Measurements from ENCODE around the gene OVCH1.

Gene OVCH1

GRCh38 chr12:29429999-29430715 is 67.3 kb downstream of the OVCH1 start:
- no peak overlapping the region for H3K4me3 ChIP-seq
- intact Hi-C loops (cut with DNase I; ENCODE audit: low total_unique reads): no loop called here
- no peaks in the 10 kb centered on the region for H3K27me3 ChIP-seq
- H3K9me3 ChIP-seq: no peaks in the 10 kb centered on the region
- no peaks in the 10 kb centered on the region for H3K4me1 ChIP-seq
- no peak overlapping the region for H3K27ac ChIP-seq
- DNase-seq: no peak
- no peaks in the 10 kb centered on the region for H3K36me3 ChIP-seq
- no peak for TF ChIP-seq CTCF (IDR thresholded peaks at IDR 0.05)

- H3K9me3 ChIP-seq: no peaks in the 10 kb centered on the region
- intact Hi-C loops (cut with DNase I; ENCODE audit: low total_unique reads): no loop called here
- no peaks in the 10 kb centered on the region for H3K36me3 ChIP-seq
- TF ChIP-seq CTCF (IDR thresholded peaks at IDR 0.05): no peak
- no peak for DNase-seq
- H3K27ac ChIP-seq: no peak overlapping the region
- no peaks in the 10 kb centered on the region for H3K27me3 ChIP-seq
- no peaks in the 10 kb centered on the region for H3K4me1 ChIP-seq
- H3K4me3 ChIP-seq: no peak overlapping the region
These were observed 68.9 kb downstream of the OVCH1 start for GRCh38 chr12:29428633-29429032.

DNA sequence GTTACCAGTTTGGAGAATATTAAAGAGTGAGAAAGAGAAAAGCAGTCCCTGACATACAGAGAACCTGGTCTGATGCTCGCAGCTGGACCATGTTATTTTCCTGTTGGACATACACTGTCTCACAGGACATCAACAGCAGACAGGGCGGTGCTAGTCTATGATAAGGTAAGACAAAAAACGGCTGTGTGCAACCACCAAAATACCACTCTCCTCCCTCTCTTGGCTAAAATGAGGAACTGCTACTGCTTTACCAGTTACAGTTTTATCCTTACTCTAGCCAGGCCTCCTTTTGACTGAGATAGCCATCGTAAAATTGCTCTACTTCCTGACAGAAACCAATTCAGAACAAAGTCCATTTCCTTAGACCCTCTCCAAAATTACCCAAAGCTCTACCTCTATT is 69.5 kb downstream of the OVCH1 start:
- H3K27me3 ChIP-seq: no peaks in the 10 kb centered on the region
- H3K9me3 ChIP-seq: no peaks in the 10 kb centered on the region
- no peak overlapping the region for H3K27ac ChIP-seq
- intact Hi-C loops (cut with DNase I; ENCODE audit: low total_unique reads): no loop called here
- H3K4me3 ChIP-seq: no peak overlapping the region
- no peaks in the 10 kb centered on the region for H3K36me3 ChIP-seq
- no peaks in the 10 kb centered on the region for H3K4me1 ChIP-seq
- no peak for TF ChIP-seq CTCF (IDR thresholded peaks at IDR 0.05)
- DNase-seq: no peak

GRCh38 chr12:29426498-29426897 is 71.0 kb downstream of the OVCH1 start:
- Histone ChIP-seq H3K9me3 (no peaks in the 10 kb centered on the region), H3K36me3 (no peaks in the 10 kb centered on the region), H3K4me1 (no peaks in the 10 kb centered on the region), H3K4me3 (no peak overlapping the region), H3K27me3 (no peaks in the 10 kb centered on the region), H3K27ac (no peak overlapping the region)
- TF ChIP-seq CTCF (IDR thresholded peaks at IDR 0.05): no peak
- no peak for DNase-seq
- intact Hi-C loops (cut with DNase I; ENCODE audit: low total_unique reads): no loop called here

DNA sequence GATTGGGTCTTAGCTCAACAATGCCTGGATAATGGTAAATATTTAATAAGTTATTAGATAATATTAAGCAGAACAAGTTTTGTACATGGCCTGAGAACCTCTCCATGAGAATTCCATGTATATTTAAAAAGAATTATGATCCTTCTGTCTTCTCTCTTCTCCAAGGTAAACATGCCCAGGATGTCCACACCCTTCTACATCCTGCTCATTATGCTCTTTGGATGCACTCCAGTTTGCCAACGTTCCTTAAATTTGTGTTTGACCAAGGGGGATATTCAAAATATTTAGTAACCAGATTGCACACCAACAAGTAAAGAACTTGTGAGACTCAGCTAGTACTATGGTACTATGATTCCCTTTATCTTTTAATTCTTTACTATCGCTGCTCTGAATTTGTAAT is 71.8 kb downstream of the OVCH1 start:
- no peaks in the 10 kb centered on the region for H3K4me1 ChIP-seq
- TF ChIP-seq CTCF (IDR thresholded peaks at IDR 0.05): no peak
- no peak overlapping the region for H3K27ac ChIP-seq
- H3K36me3 ChIP-seq: no peaks in the 10 kb centered on the region
- intact Hi-C loops (cut with DNase I; ENCODE audit: low total_unique reads): no loop called here
- no peak overlapping the region for H3K4me3 ChIP-seq
- H3K9me3 ChIP-seq: no peaks in the 10 kb centered on the region
- no peak for DNase-seq
- no peaks in the 10 kb centered on the region for H3K27me3 ChIP-seq

- Histone ChIP-seq H3K4me3 (no peak overlapping the region), H3K36me3 (no peaks in the 10 kb centered on the region), H3K27ac (no peak overlapping the region), H3K27me3 (no peaks in the 10 kb centered on the region), H3K4me1 (no peaks in the 10 kb centered on the region), H3K9me3 (no peaks in the 10 kb centered on the region)
- intact Hi-C loops (cut with DNase I; ENCODE audit: low total_unique reads): no loop called here
- DNase-seq: no peak
- no peak for TF ChIP-seq CTCF (IDR thresholded peaks at IDR 0.05)
These were observed 80.7 kb downstream of the OVCH1 start for GRCh38 chr12:29416748-29417147.
